SH-SY5Y (cell line): ENCODE data around the gene CDS1.

Source experiments
- GATA2 ChIP-seq: IDR thresholded peaks from 2 replicates; pipeline ENCODE4 v1.6.1; 2011; ENCODE audit warnings: mild to moderate bottlenecking, low read depth, low read length
- GATA3 ChIP-seq: IDR thresholded peaks from 2 replicates; pipeline ENCODE4 v1.6.1; 2011; ENCODE audit warnings: low read depth, mild to moderate bottlenecking, low read length, moderate library complexity

DNA sequence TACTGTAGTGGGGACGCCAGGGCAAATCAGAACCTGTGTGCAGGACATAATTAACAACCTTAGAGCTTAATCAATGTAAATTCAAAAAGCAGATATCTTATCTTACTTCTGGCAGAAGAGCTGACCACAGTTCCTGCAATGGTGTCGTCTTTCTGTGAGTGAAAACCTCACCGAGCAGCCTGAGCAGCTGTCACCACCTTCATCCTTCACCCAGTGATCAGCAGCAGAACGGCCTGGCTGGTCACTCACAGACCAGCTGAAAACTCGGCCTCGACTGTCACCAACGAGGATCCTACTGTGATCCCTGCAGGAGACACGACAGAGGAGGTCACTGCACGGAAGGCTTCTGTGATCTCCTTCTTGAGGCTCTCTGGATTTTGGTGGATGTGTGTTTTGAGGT is 94.2 kb downstream of the CDS1 start:
- TF ChIP-seq GATA3: no peak
- no peak for TF ChIP-seq GATA2
